ENCODE measurements around the gene ZNF217.

ZNF217 gene

DNA sequence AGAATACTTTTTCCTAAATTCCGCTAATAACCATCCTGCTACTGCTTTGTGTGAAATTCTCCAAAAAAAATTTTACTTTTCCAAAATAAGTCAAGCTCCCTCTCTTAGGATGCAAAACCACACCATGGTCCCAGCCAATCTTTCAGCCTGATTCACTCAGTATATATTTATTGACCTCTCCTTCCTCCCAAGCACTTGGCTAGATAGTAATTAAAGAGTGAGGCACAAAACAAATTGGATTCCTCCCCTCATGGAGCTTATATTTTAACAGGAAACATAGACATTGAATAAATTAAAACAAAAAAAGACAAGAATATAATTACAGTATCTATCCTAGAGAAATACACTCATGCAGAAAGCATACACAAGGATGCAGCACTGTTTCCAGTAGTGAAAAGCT lies 9.0 kb upstream of the ZNF217 start:
- Histone ChIP-seq H3K4me2 (ENCODE audit: low read length) (no peak overlapping the region), H2AFZ (no peak overlapping the region), H3K36me3 (ENCODE audit: control insufficient read depth, insufficient read depth, low read length) (no peaks in the 10 kb centered on the region), H3K9me3 (ENCODE audit: control insufficient read depth, low read length) (no peaks in the 10 kb centered on the region), H3K27ac (no peak overlapping the region), H3K27me3 (ENCODE audit: control insufficient read depth, insufficient read depth, low read length) (no peaks in the 10 kb centered on the region), H3K79me2 (no peaks in the 10 kb centered on the region), H3K9ac (no peak overlapping the region), H3K4me1 (peaks cover 23% of the 10 kb centered on the region), H3K4me3 (ENCODE audit: low read depth, low read length) (no peak overlapping the region)
- no peak for TF ChIP-seq CTCF (IDR thresholded peaks at IDR 0.05)

DNA sequence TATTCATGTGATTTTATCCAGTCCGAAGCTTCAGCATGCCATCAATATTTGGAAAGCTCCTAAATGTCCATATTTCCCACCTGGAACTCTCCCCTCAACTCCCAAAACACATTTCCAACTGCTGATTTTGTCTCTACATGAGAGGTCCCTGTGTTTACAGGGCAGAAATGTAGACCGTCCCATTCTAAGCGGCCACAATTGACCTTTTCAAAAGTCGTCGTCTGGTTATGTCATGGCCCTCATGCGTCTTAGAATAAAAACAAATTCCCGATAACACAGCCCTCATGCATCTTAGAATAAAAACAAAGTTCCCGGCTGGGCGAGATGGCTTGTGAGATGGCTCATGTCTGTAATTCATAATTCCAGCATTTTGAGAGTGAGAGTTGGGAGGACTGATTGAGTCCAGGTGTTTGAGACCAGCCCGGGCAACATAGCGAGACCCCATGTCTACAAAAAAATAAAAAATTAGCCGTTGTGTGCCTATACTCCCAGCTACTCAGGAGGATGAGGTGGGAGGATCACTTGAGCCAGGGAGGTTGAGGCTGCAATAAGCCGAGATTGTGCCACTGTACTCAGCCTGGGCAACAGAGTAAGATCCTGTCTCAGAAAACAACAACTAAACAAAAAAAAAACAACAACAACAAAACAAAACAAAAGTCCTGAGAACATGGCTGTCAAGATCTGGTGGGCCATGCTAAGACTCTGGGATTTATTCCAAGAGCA lies 6.4 kb upstream of the ZNF217 start:
- peaks cover under 1% of the 10 kb centered on the region for H3K79me2 ChIP-seq
- TF ChIP-seq CTCF (IDR thresholded peaks at IDR 0.05) = no peak
- peak overlapping the region; percentile 93 for H3K27ac ChIP-seq
- H3K4me1 ChIP-seq = peaks cover 23% of the 10 kb centered on the region
- H3K36me3 ChIP-seq (ENCODE audit: control insufficient read depth, insufficient read depth, low read length) = no peaks in the 10 kb centered on the region
- H3K9me3 ChIP-seq (ENCODE audit: control insufficient read depth, low read length) = no peaks in the 10 kb centered on the region
- H2AFZ ChIP-seq = peak overlapping the region; percentile 83
- no peak overlapping the region for H3K4me3 ChIP-seq (ENCODE audit: low read depth, low read length)
- H3K27me3 ChIP-seq (ENCODE audit: control insufficient read depth, insufficient read depth, low read length) = no peaks in the 10 kb centered on the region
- no peak overlapping the region for H3K9ac ChIP-seq
- H3K4me2 ChIP-seq (ENCODE audit: low read length) = peak overlapping the region; percentile 2

- no peaks in the 10 kb centered on the region for H3K9me3 ChIP-seq (ENCODE audit: control insufficient read depth, low read length)
- no peaks in the 10 kb centered on the region for H3K27me3 ChIP-seq (ENCODE audit: control insufficient read depth, insufficient read depth, low read length)
- H3K79me2 ChIP-seq = peaks cover 2% of the 10 kb centered on the region
- no peak overlapping the region for H3K9ac ChIP-seq
- H3K4me2 ChIP-seq (ENCODE audit: low read length) = no peak overlapping the region
- H3K27ac ChIP-seq = peak overlapping the region; percentile 93
- H3K4me3 ChIP-seq (ENCODE audit: low read depth, low read length) = no peak overlapping the region
- no peaks in the 10 kb centered on the region for H3K36me3 ChIP-seq (ENCODE audit: control insufficient read depth, insufficient read depth, low read length)
- TF ChIP-seq CTCF (IDR thresholded peaks at IDR 0.05) = no peak
- peaks cover 23% of the 10 kb centered on the region for H3K4me1 ChIP-seq
- H2AFZ ChIP-seq = peak overlapping the region; percentile 83
These were observed 5.7 kb upstream of the ZNF217 start for GRCh38 chr20:53599378-53599777.

- Histone ChIP-seq H3K9ac (no peak overlapping the region), H2AFZ (peak overlapping the region; percentile 83)
- TF ChIP-seq CTCF (IDR thresholded peaks at IDR 0.05) = no peak
These were observed 5.4 kb upstream of the ZNF217 start for GRCh38 chr20:53599044-53599362.

More at GRCh38 chr20:53599044-53599362, 5.4 kb upstream of the ZNF217 start:
- no peak overlapping the region for H3K4me3 ChIP-seq (ENCODE audit: low read depth, low read length)
- peak overlapping the region; percentile 93 for H3K27ac ChIP-seq
- H3K27me3 ChIP-seq (ENCODE audit: control insufficient read depth, insufficient read depth, low read length) = no peaks in the 10 kb centered on the region
- H3K36me3 ChIP-seq (ENCODE audit: control insufficient read depth, insufficient read depth, low read length) = no peaks in the 10 kb centered on the region
- no peak overlapping the region for H3K4me2 ChIP-seq (ENCODE audit: low read length)
- peaks cover 23% of the 10 kb centered on the region for H3K4me1 ChIP-seq
- H3K9me3 ChIP-seq (ENCODE audit: control insufficient read depth, low read length) = no peaks in the 10 kb centered on the region
- peaks cover 2% of the 10 kb centered on the region for H3K79me2 ChIP-seq
